SK-N-SH (cell line): Measurements from ENCODE around the gene HEXD. TPM values are rescaled to one million over a fixed set of nuclear protein-coding genes. Genes with fewer than 3 reads are reported as not detected.

Experiments used
- CTCF ChIA-PET: fragments of 300-600, 350-600 bp; formaldehyde crosslinking; extraction: SDS; loops from one replicate; lab custom pipeline; 2021; lab: Yijun Ruan, JAX
- POLR2A ChIA-PET: fragments of 350-600 bp; sonication (Branson Sonifier 250); formaldehyde crosslinking; extraction: SDS; loops from one replicate; lab custom pipeline; 2020; ENCODE audit warnings: antibody characterized with exemption, inconsistent platforms; lab: Yijun Ruan, JAX
- DNase-seq: peaks from one replicate; pipeline ENCODE4 v3.0.0; 2012
- H2AFZ ChIP-seq: fragments of 200-600 bp; sonication (generic); 2 replicates; pipeline ENCODE4 v1.8.1; 2016; ENCODE audit warnings: antibody characterized with exemption, mild to moderate bottlenecking, low read depth
- H3F3A ChIP-seq: fragments of 200-600 bp; sonication (generic); replicated peaks from 2 replicates; pipeline ENCODE3; 2016; ENCODE audit warnings: antibody characterized with exemption, mild to moderate bottlenecking; ENCODE audit not compliant: insufficient read depth
- H3K27ac ChIP-seq, 2 experiments: fragments of 200-500 bp in 1 of 2; fragments of 200-600 bp in 1 of 2; sonication (Bioruptor generic) in 1 of 2; sonication (generic), shearing (Covaris generic) in 1 of 2; 2 replicates each; pipeline versions ENCODE4 v1.5.1 to v1.6.1; 2014 to 2016; ENCODE audit warnings: low read depth in 2 of 2, inconsistent platforms in 1 of 2, low read length in 1 of 2, mild to moderate bottlenecking in 1 of 2, mixed read lengths in 1 of 2
- H3K27me3 ChIP-seq: fragments of 200-600 bp; sonication (generic), shearing (Covaris generic); 2 replicates; pipeline ENCODE4 v1.6.1; 2016; ENCODE audit warnings: mixed run types; ENCODE audit not compliant: insufficient read depth
- H3K36me3 ChIP-seq, 2 experiments: fragments of 200-500 bp in 1 of 2; fragments of 200-600 bp in 1 of 2; sonication (Bioruptor generic) in 1 of 2; sonication (generic) in 1 of 2; replicated peaks in 1 of 2; 2 replicates each; pipeline versions ENCODE3 to v1.5.1; 2014 to 2016; ENCODE audit warnings: low read length in 1 of 2, mild to moderate bottlenecking in 1 of 2; ENCODE audit not compliant: insufficient read depth in 2 of 2, control insufficient read depth in 1 of 2
- H3K4me1 ChIP-seq, 2 experiments: fragments of 200-500 bp in 1 of 2; fragments of 200-600 bp in 1 of 2; sonication (Bioruptor generic) in 1 of 2; sonication (generic), shearing (Covaris generic) in 1 of 2; 2 replicates each; pipeline versions ENCODE4 v1.5.1 to v1.6.1; 2014 to 2016; ENCODE audit warnings: low read depth in 1 of 2, low read length in 1 of 2, mixed run types in 1 of 2; ENCODE audit not compliant: insufficient read depth in 2 of 2, control insufficient read depth in 1 of 2
- H3K4me2 ChIP-seq: fragments of 200-600 bp; sonication (generic), shearing (Covaris generic); 2 replicates; pipeline ENCODE4 v1.6.1; 2017; ENCODE audit warnings: mixed run types
- H3K4me3 ChIP-seq, 2 experiments: fragments of 200-500 bp in 1 of 2; fragments of 200-600 bp in 1 of 2; sonication (Bioruptor generic) in 1 of 2; sonication (generic), shearing (Covaris generic) in 1 of 2; 2 replicates each; pipeline versions ENCODE4 v1.5.1 to v1.8.1; 2014 to 2016; ENCODE audit warnings: low read depth in 2 of 2, inconsistent platforms in 1 of 2, low read length in 1 of 2, mild to moderate bottlenecking in 1 of 2, mixed read lengths in 1 of 2, moderate library complexity in 1 of 2
- H3K79me2 ChIP-seq: fragments of 200-600 bp; sonication (generic); 2 replicates; pipeline ENCODE4 v1.8.1; 2017; ENCODE audit warnings: mild to moderate bottlenecking; ENCODE audit not compliant: insufficient read depth
- H3K9ac ChIP-seq: fragments of 200-600 bp; sonication (generic); 2 replicates; pipeline ENCODE4 v1.6.1; 2017; ENCODE audit warnings: mixed run types
- H3K9me2 ChIP-seq: fragments of 200-600 bp; sonication (generic); 2 replicates; pipeline ENCODE4 v1.6.1; 2017; ENCODE audit warnings: mixed run types
- H3K9me3 ChIP-seq: fragments of 200-600 bp; sonication (generic); 2 replicates; pipeline ENCODE4 v1.6.1; 2017; ENCODE audit warnings: mixed run types, mild to moderate bottlenecking, moderate library complexity
- H4K20me1 ChIP-seq: fragments of 200-600 bp; sonication (generic); 2 replicates; pipeline ENCODE4 v1.6.1; 2017; ENCODE audit warnings: mild to moderate bottlenecking, mixed run types; ENCODE audit not compliant: insufficient read depth
- ELF1 ChIP-seq: IDR thresholded peaks from 2 replicates; pipeline ENCODE4 v1.4.0; 2012
- EP300 ChIP-seq, 2 experiments: IDR thresholded peaks; 2 replicates each; pipeline versions ENCODE4 v1.4.0 to v1.6.1; 2012; ENCODE audit warnings: borderline replicate concordance in 1 of 2, low read depth in 1 of 2, low read length in 1 of 2
- EZH2phosphoT487 ChIP-seq: fragments of 200-600 bp; sonication (generic); IDR thresholded peaks from 2 replicates; pipeline ENCODE4 v1.6.1; 2017; ENCODE audit warnings: low read depth, mixed run types, mild to moderate bottlenecking, antibody characterized with exemption, moderate library complexity, borderline replicate concordance
- GABPA ChIP-seq: IDR thresholded peaks from 2 replicates; pipeline ENCODE4 v1.4.0; 2012; ENCODE audit warnings: low read depth, mild to moderate bottlenecking
- MXI1 ChIP-seq: IDR thresholded peaks from 2 replicates; pipeline ENCODE4 v1.6.1; 2012; ENCODE audit warnings: mild to moderate bottlenecking, low read depth, low read length, improper control_type of control experiment
- NRF1 ChIP-seq: IDR thresholded peaks from 2 replicates; pipeline ENCODE4 v1.6.1; 2012; ENCODE audit warnings: low read depth, mild to moderate bottlenecking, low read length
- POLR2AphosphoS5 ChIP-seq: IDR thresholded peaks from 2 replicates; pipeline ENCODE4 v1.6.1; 2012; ENCODE audit warnings: low read depth, low read length
- RAD21 ChIP-seq: IDR thresholded peaks from 2 replicates; pipeline ENCODE4 v1.6.1; 2012; ENCODE audit warnings: mild to moderate bottlenecking, low read length
- RCOR1 ChIP-seq: fragments of 150-350 bp; IDR thresholded peaks from 2 replicates; pipeline ENCODE4 v1.6.1; 2017; ENCODE audit warnings: antibody characterized with exemption, low read length
- RFX5 ChIP-seq: IDR thresholded peaks from 2 replicates; pipeline ENCODE4 v1.6.1; 2012; ENCODE audit warnings: mild to moderate bottlenecking, improper control_type of control experiment, low read length
- RXRA ChIP-seq: IDR thresholded peaks from 2 replicates; pipeline ENCODE4 v1.4.0; 2012; ENCODE audit warnings: low read depth, mild to moderate bottlenecking, borderline replicate concordance
- SIN3A ChIP-seq: IDR thresholded peaks from 2 replicates; pipeline ENCODE4 v1.6.1; 2012; ENCODE audit warnings: low read depth, mild to moderate bottlenecking, low read length, moderate library complexity, borderline replicate concordance
- TAF1 ChIP-seq: IDR thresholded peaks from 2 replicates; pipeline ENCODE4 v1.6.1; 2012; ENCODE audit warnings: low read depth, mild to moderate bottlenecking, low read length, moderate library complexity, borderline replicate concordance
- WGBS: methylation state at CpG from one replicate; pipeline ENCODE4 v1.1.6; 2017; ENCODE audit warnings: low lambda C conversion rate; 5-methylcytosine and 5-hydroxymethylcytosine counted together
- polyA plus RNA-seq, 3 experiments: library from polyadenylated mRNA; depleted of rRNA; stranded (reverse); fragments of >200 nt; gene quantifications; 2 replicates each; pipeline ENCODE4 v1.2.3, GENCODE V29; 2012
- TF ChIP-seq, protein P1 (sequence below): IDR thresholded peaks from 2 replicates; pipeline ENCODE4 v1.4.0; 2012; ENCODE audit warnings: low read depth, borderline replicate concordance
- TF ChIP-seq, protein P2 (sequence below): IDR thresholded peaks from 2 replicates; pipeline ENCODE4 v1.4.0; 2012; ENCODE audit warnings: low read depth
- TF ChIP-seq, protein P3 (sequence below): fragments of 200-600 bp; sonication (generic); IDR thresholded peaks from 2 replicates; pipeline ENCODE4 v1.6.1; 2017; ENCODE audit warnings: antibody characterized with exemption, mild to moderate bottlenecking, moderate library complexity
- TF ChIP-seq, protein P4 (sequence below): fragments of 150-350 bp; IDR thresholded peaks from 2 replicates; pipeline ENCODE4 v1.6.1; 2016; ENCODE audit warnings: mild to moderate bottlenecking, low read depth, low read length

HEXD gene
- polyA plus RNA-seq, 1 of the 3 experiments (the other 2 are of a cell fraction), result 38.8 TPM

- TF ChIP-seq SIN3A (no peak), RFX5 (no peak)
Observed at GRCh38 chr17:82483836-82484235, 65.7 kb downstream of the HEXD start (continued).

DNA sequence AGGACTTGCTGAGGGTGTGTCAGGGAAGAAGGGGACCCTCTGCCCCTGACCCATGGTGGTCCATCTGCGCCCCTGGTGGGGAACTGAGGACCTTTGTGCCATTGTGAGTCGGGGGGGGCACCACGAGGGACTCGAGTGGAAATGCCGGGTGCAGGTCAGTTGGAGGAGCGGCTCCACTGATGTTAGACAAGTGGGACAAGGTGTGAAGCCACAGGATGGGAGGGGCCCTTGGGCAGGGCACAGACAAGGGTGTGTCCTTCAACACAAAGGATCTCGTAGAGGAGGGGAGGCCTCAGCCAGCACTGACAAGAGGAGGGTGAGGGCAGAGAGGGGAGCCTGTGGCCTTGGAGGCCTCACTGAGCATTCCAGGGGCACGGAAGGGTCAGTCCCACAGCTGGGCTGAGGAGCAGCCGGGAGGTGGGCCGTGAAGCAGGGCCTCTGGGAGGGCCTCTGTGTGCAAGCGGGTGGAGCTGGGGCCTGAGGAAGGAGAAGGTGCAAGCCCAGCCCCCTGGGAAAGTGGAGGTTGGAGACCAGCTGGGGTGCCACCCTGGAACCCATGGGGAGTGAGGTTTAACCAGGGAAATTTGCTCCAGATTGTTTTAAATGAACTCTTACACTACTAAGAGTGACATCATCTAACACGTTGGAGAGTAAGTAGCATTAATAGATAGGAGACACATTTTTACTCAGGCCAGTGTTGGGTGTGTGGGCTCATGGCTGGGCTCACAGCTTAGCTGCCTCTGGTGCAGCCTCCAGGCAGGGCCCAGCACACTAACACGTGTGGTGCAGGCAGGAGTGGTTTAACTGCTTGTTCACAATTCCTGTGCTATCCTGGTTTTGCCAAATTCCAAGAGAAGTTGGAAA is 68.3 kb downstream of the HEXD start:
- H3K9me3 ChIP-seq, result no peaks in the 10 kb centered on the region
- no peak overlapping the region for H3K4me3 ChIP-seq
- ChIA-PET POLR2A (no interaction called here), CTCF (no interaction called here)
- H3K27ac ChIP-seq, result no peak overlapping the region
- H3K36me3 ChIP-seq, result peaks cover 45 to 54% of the 10 kb centered on the region in 2 experiments
- H3K79me2 ChIP-seq, result no peaks in the 10 kb centered on the region
- no peaks in the 10 kb centered on the region for H3K4me1 ChIP-seq
- no peaks in the 10 kb centered on the region for H3K27me3 ChIP-seq
- no peak overlapping the region for H3K4me2 ChIP-seq
- H3F3A ChIP-seq, result peaks cover 31% of the 10 kb centered on the region
- H3K9ac ChIP-seq, result no peak overlapping the region
- no peak overlapping the region for H2AFZ ChIP-seq
- H3K9me2 ChIP-seq, result no peaks in the 10 kb centered on the region
- 94% methylated on average over 13 of the region's 13 CpGs for WGBS
- H4K20me1 ChIP-seq, result no peaks in the 10 kb centered on the region
- no peak for DNase-seq
- TF ChIP-seq SIN3A, result no peak
- no peak for TF ChIP-seq TAF1
- TF ChIP-seq, protein P1, sequence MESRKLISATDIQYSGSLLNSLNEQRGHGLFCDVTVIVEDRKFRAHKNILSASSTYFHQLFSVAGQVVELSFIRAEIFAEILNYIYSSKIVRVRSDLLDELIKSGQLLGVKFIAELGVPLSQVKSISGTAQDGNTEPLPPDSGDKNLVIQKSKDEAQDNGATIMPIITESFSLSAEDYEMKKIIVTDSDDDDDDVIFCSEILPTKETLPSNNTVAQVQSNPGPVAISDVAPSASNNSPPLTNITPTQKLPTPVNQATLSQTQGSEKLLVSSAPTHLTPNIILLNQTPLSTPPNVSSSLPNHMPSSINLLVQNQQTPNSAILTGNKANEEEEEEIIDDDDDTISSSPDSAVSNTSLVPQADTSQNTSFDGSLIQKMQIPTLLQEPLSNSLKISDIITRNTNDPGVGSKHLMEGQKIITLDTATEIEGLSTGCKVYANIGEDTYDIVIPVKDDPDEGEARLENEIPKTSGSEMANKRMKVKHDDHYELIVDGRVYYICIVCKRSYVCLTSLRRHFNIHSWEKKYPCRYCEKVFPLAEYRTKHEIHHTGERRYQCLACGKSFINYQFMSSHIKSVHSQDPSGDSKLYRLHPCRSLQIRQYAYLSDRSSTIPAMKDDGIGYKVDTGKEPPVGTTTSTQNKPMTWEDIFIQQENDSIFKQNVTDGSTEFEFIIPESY, result no peak

DNA sequence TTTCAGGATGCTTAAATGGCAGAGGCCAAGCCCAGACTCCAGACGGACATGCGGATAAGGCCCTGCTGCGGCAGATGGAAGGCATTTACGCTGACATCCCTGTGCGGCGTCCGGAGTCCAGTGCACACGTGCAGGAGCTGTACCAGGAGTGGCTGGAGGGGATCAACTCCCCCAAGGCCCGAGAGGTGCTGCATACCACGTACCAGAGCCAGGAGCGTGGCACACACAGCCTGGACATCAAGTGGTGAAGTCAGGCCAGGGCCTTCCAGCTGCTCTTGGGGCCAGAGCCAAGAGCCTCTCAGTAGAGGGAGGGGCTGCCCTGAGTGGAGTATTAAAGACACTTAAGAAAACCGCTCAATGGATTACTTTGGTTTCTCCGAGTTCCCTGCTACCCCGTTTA is 69.8 kb downstream of the HEXD start:
- Histone ChIP-seq H3K36me3 (peaks cover 37 to 43% of the 10 kb centered on the region in 2 experiments), H3K9ac (no peak overlapping the region), H3K27me3 (no peaks in the 10 kb centered on the region), H3K79me2 (no peaks in the 10 kb centered on the region), H3K4me2 (no peak overlapping the region), H3F3A (peaks cover 27% of the 10 kb centered on the region), H3K9me2 (no peaks in the 10 kb centered on the region), H4K20me1 (no peaks in the 10 kb centered on the region), H3K27ac (no peak overlapping the region), H2AFZ (no peak overlapping the region), H3K9me3 (no peaks in the 10 kb centered on the region), H3K4me1 (peaks cover under 1 to 2% of the 10 kb centered on the region in 2 experiments; a peak in 2 of 4 replicates), H3K4me3 (no peak overlapping the region)
- no peak for DNase-seq
- ChIA-PET CTCF (interaction anchor here (1.3 kb wide), 1 partner anchor 16 kb away, joined by 5 read pairs; no protein-coding TSS in a partner anchor), POLR2A (interaction anchor here (1.7 kb wide), 1 partner anchor 26 kb away, joined by 4 read pairs; no protein-coding TSS in a partner anchor)
- WGBS, result 93% methylated on average over 14 of the region's 14 CpGs
- TF ChIP-seq, protein P2, sequence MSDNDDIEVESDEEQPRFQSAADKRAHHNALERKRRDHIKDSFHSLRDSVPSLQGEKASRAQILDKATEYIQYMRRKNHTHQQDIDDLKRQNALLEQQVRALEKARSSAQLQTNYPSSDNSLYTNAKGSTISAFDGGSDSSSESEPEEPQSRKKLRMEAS, result no peak
- TF ChIP-seq GABPA (no peak), MXI1 (no peak), NRF1 (no peak), RCOR1 (no peak), TAF1 (no peak), RAD21 (no peak), EP300 (IDR thresholded peaks at IDR 0.05; ENCODE audit: borderline replicate concordance in 1 of 2, low read depth in 1 of 2, low read length in 1 of 2) (no peak), ELF1 (no peak), POLR2AphosphoS5 (no peak), EZH2phosphoT487 (no peak), RXRA (no peak)
- TF ChIP-seq, protein P3, sequence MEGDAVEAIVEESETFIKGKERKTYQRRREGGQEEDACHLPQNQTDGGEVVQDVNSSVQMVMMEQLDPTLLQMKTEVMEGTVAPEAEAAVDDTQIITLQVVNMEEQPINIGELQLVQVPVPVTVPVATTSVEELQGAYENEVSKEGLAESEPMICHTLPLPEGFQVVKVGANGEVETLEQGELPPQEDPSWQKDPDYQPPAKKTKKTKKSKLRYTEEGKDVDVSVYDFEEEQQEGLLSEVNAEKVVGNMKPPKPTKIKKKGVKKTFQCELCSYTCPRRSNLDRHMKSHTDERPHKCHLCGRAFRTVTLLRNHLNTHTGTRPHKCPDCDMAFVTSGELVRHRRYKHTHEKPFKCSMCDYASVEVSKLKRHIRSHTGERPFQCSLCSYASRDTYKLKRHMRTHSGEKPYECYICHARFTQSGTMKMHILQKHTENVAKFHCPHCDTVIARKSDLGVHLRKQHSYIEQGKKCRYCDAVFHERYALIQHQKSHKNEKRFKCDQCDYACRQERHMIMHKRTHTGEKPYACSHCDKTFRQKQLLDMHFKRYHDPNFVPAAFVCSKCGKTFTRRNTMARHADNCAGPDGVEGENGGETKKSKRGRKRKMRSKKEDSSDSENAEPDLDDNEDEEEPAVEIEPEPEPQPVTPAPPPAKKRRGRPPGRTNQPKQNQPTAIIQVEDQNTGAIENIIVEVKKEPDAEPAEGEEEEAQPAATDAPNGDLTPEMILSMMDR, result no peak
- TF ChIP-seq, protein P4, sequence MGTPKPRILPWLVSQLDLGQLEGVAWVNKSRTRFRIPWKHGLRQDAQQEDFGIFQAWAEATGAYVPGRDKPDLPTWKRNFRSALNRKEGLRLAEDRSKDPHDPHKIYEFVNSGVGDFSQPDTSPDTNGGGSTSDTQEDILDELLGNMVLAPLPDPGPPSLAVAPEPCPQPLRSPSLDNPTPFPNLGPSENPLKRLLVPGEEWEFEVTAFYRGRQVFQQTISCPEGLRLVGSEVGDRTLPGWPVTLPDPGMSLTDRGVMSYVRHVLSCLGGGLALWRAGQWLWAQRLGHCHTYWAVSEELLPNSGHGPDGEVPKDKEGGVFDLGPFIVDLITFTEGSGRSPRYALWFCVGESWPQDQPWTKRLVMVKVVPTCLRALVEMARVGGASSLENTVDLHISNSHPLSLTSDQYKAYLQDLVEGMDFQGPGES, result no peak
